ENCODE data around the gene PTCH2.

- no peak for TF ChIP-seq POLR2A (IDR thresholded peaks at IDR 0.05; ENCODE audit: low read depth, low read length)
- 0 out of 2 replicates have a peak, but pooled peaks have one; percentile 15 for TF ChIP-seq TAF1 (IDR thresholded peaks at IDR 0.05; ENCODE audit: borderline replicate concordance, low read depth, low read length)
Measured at GRCh38 chr1:44786138-44786840, 56.8 kb downstream of the PTCH2 start.

All from GM12892 (cell line).